Measurements from ENCODE around the gene FAM171A2. TPM values are rescaled to one million over a fixed set of nuclear protein-coding genes. Genes with fewer than 3 reads are reported as not detected.

The FAM171A2 gene
- total and polyA plus RNA-seq, 7 experiments from 2014 or later = 0.11 to 0.78 (median 0.37) TPM

- Mint-ChIP-seq H3K27me3 (peaks cover 0 to 10% (median 0%) of the 10 kb centered on the region in 5 donors), H3K27ac (peak overlapping the region in 4 of 9 donors; percentile 7 to 43 (median 32)), H3K4me3 (peak overlapping the region; percentile 26 to 82 (median 64)), H3K4me1 (peaks cover 0 to 11% (median 4%) of the 10 kb centered on the region in 7 donors), H3K9me3 (no peaks in the 10 kb centered on the region), H3K36me3 (peaks cover 0 to 4% (median 0%) of the 10 kb centered on the region in 5 donors)
- Histone ChIP-seq H3K4me3 (ENCODE audit: low read length) (no peak overlapping the region), H3K27ac (ENCODE audit: low read depth, low read length) (no peak overlapping the region), H3K27me3 (ENCODE audit: control insufficient read depth in 2 of 2, insufficient read depth in 2 of 2, low read length in 2 of 2) (no peaks in the 10 kb centered on the region), H3K9me3 (ENCODE audit: control insufficient read depth in 2 of 3, low read length in 3 of 3) (no peaks in the 10 kb centered on the region), H3K4me1 (ENCODE audit: control insufficient read depth in 2 of 2, insufficient read depth in 2 of 2, low read length in 2 of 2) (no peaks in the 10 kb centered on the region), H3K36me3 (ENCODE audit: control insufficient read depth in 2 of 3, insufficient read depth in 3 of 3, low read length in 3 of 3) (peaks cover 0 to 13% (median 0%) of the 10 kb centered on the region in 3 experiments)
- CTCF ChIA-PET = interaction anchor here (0.6 to 1.7 kb wide), 5 partner anchors 10 to 409 kb away, joined by 3 to 8 read pairs (median 4); partner anchors contain the start of gene FAM171A2
- ATAC-seq (no peak), DNase-seq (no peak)
- POLR2A ChIA-PET = interaction anchor here (1.6 to 1.8 kb wide), 3 partner anchors 7 to 11 kb away, joined by 3 to 7 read pairs (median 7); partner anchors contain the start of genes FAM171A2 and GRN
- intact Hi-C loops (cut with micrococcal nuclease) = no loop called here
Observed at GRCh38 chr17:44352828-44353671, 10.6 kb downstream of the FAM171A2 start.

- ATAC-seq = no peak
- peak overlapping the region in 1 of 9 donors; percentile 28 for H3K27ac Mint-ChIP-seq
- Histone ChIP-seq H3K9me3 (ENCODE audit: control insufficient read depth in 2 of 3, low read length in 3 of 3) (no peaks in the 10 kb centered on the region), H3K4me1 (ENCODE audit: control insufficient read depth in 2 of 2, insufficient read depth in 2 of 2, low read length in 2 of 2) (no peaks in the 10 kb centered on the region), H3K27me3 (ENCODE audit: control insufficient read depth in 2 of 2, insufficient read depth in 2 of 2, low read length in 2 of 2) (no peaks in the 10 kb centered on the region), H3K27ac (ENCODE audit: low read depth, low read length) (no peak overlapping the region), H3K36me3 (ENCODE audit: control insufficient read depth in 2 of 3, insufficient read depth in 3 of 3, low read length in 3 of 3) (peaks cover 0 to 13% (median 0%) of the 10 kb centered on the region in 3 experiments), H3K4me3 (ENCODE audit: low read length) (no peak overlapping the region)
- no peaks in the 10 kb centered on the region for H3K9me3 Mint-ChIP-seq
- no peak for DNase-seq
- H3K4me1 Mint-ChIP-seq = peaks cover 0 to 11% (median 4%) of the 10 kb centered on the region in 7 donors
- intact Hi-C loops (cut with micrococcal nuclease) = no loop called here
- H3K4me3 Mint-ChIP-seq = peak overlapping the region in 6 of 10 donors; percentile 51 to 82 (median 68)
- POLR2A ChIA-PET = interaction anchor here (1.6 to 1.7 kb wide), 2 partner anchors 11 to 136 kb away, joined by 3 to 5 read pairs; partner anchors contain the start of gene FAM171A2
- CTCF ChIA-PET = interaction anchor here (0.6 to 1.7 kb wide), 3 partner anchors 11 to 21 kb away, joined by 3 to 4 read pairs (median 3); partner anchors contain the start of gene FAM171A2
- peaks cover 0 to 10% (median 0%) of the 10 kb centered on the region in 5 donors for H3K27me3 Mint-ChIP-seq
- H3K36me3 Mint-ChIP-seq = peaks cover 0 to 4% (median 0%) of the 10 kb centered on the region in 5 donors
Observed at GRCh38 chr17:44351961-44352827, 11.5 kb downstream of the FAM171A2 start.

GRCh38 chr17:44351464-44351863, 12.2 kb downstream of the FAM171A2 start:
- ChIA-PET CTCF (interaction anchor here (1.1 to 1.6 kb wide), 3 partner anchors 10 to 140 kb away, joined by 3 to 4 read pairs (median 3); no protein-coding TSS in a partner anchor), POLR2A (interaction anchor here (0.5 to 1.7 kb wide), 4 partner anchors 82 to 166 kb away, joined by 3 to 6 read pairs (median 4); no protein-coding TSS in a partner anchor)
- H3K27ac Mint-ChIP-seq = no peak overlapping the region
- peaks cover 0 to 11% (median 5%) of the 10 kb centered on the region in 7 donors for H3K4me1 Mint-ChIP-seq
- peaks cover 0 to 4% (median 0%) of the 10 kb centered on the region in 5 donors for H3K36me3 Mint-ChIP-seq
- peaks cover 0 to 13% (median 0%) of the 10 kb centered on the region in 3 experiments for H3K36me3 ChIP-seq (ENCODE audit: control insufficient read depth in 2 of 3, insufficient read depth in 3 of 3, low read length in 3 of 3)
- no peaks in the 10 kb centered on the region for H3K9me3 Mint-ChIP-seq
- H3K4me3 Mint-ChIP-seq = no peak overlapping the region
- ATAC-seq = no peak
- no peak overlapping the region for H3K4me3 ChIP-seq (ENCODE audit: low read length)
- H3K27ac ChIP-seq (ENCODE audit: low read depth, low read length) = no peak overlapping the region
- intact Hi-C loops (cut with micrococcal nuclease) = no loop called here
- no peaks in the 10 kb centered on the region for H3K9me3 ChIP-seq (ENCODE audit: control insufficient read depth in 2 of 3, low read length in 3 of 3)
- peaks cover 0 to 10% (median 0%) of the 10 kb centered on the region in 5 donors for H3K27me3 Mint-ChIP-seq
- no peaks in the 10 kb centered on the region for H3K4me1 ChIP-seq (ENCODE audit: control insufficient read depth in 2 of 2, insufficient read depth in 2 of 2, low read length in 2 of 2)
- no peak for DNase-seq
- H3K27me3 ChIP-seq (ENCODE audit: control insufficient read depth in 2 of 2, insufficient read depth in 2 of 2, low read length in 2 of 2) = no peaks in the 10 kb centered on the region

GRCh38 chr17:44350733-44351226, 12.9 kb downstream of the FAM171A2 start:
- H3K36me3 ChIP-seq (ENCODE audit: control insufficient read depth in 2 of 3, insufficient read depth in 3 of 3, low read length in 3 of 3) = peaks cover 0 to 13% (median 0%) of the 10 kb centered on the region in 3 experiments
- peaks cover 4 to 6% of the 10 kb centered on the region in 2 donors for H3K4me1 ChIP-seq (ENCODE audit: control insufficient read depth in 2 of 2, insufficient read depth in 2 of 2, low read length in 2 of 2)
- no peak overlapping the region for H3K4me3 ChIP-seq (ENCODE audit: low read length)
- Mint-ChIP-seq H3K27ac (no peak overlapping the region), H3K4me1 (peaks cover 5 to 18% (median 12%) of the 10 kb centered on the region in 7 donors), H3K36me3 (peaks cover 0 to 4% (median 0%) of the 10 kb centered on the region in 5 donors), H3K4me3 (peak overlapping the region in 1 of 10 donors; percentile 17), H3K9me3 (no peaks in the 10 kb centered on the region), H3K27me3 (peaks cover 0 to 10% (median 0%) of the 10 kb centered on the region in 5 donors)
- CTCF ChIA-PET = interaction anchor here (0.6 to 1.6 kb wide), 8 partner anchors 9 to 181 kb away, joined by 3 to 4 read pairs (median 3); partner anchors contain the start of gene TMUB2
- peak; percentile 49 to 76 (median 70) for DNase-seq
- H3K27ac ChIP-seq (ENCODE audit: low read depth, low read length) = no peak overlapping the region
- peak; percentile 72 for ATAC-seq
- intact Hi-C loops (cut with micrococcal nuclease) = loop anchor here (1.0 kb wide), 2 partner anchors 140 to 406 kb away; no protein-coding TSS in a partner anchor
- POLR2A ChIA-PET = interaction anchor here (1.7 kb wide), 2 partner anchors 134 to 141 kb away, joined by 5 to 6 read pairs; no protein-coding TSS in a partner anchor
- H3K9me3 ChIP-seq (ENCODE audit: control insufficient read depth in 2 of 3, low read length in 3 of 3) = no peaks in the 10 kb centered on the region
- no peaks in the 10 kb centered on the region for H3K27me3 ChIP-seq (ENCODE audit: control insufficient read depth in 2 of 2, insufficient read depth in 2 of 2, low read length in 2 of 2)

- H3K9me3 ChIP-seq (ENCODE audit: control insufficient read depth in 2 of 3, low read length in 3 of 3) = no peaks in the 10 kb centered on the region
- H3K36me3 Mint-ChIP-seq = peaks cover 0 to 4% (median 0%) of the 10 kb centered on the region in 5 donors
- H3K27ac Mint-ChIP-seq = no peak overlapping the region
- peaks cover 0 to 13% (median 0%) of the 10 kb centered on the region in 3 experiments for H3K36me3 ChIP-seq (ENCODE audit: control insufficient read depth in 2 of 3, insufficient read depth in 3 of 3, low read length in 3 of 3)
- H3K4me1 ChIP-seq (ENCODE audit: control insufficient read depth in 2 of 2, insufficient read depth in 2 of 2, low read length in 2 of 2) = peaks cover 6% of the 10 kb centered on the region in 2 donors
- H3K4me1 Mint-ChIP-seq = peaks cover 8 to 22% (median 21%) of the 10 kb centered on the region in 7 donors
- ChIA-PET POLR2A (interaction anchor here (1.5 to 1.7 kb wide), 2 partner anchors 23 to 140 kb away, joined by 3 to 6 read pairs; no protein-coding TSS in a partner anchor), CTCF (interaction anchor here (1.2 to 1.6 kb wide), 3 partner anchors 8 to 148 kb away, joined by 3 to 4 read pairs (median 3); no protein-coding TSS in a partner anchor)
- H3K27ac ChIP-seq (ENCODE audit: low read depth, low read length) = no peak overlapping the region
- H3K27me3 Mint-ChIP-seq = peaks cover 0 to 4% (median 0%) of the 10 kb centered on the region in 5 donors
- no peak for DNase-seq
- H3K4me3 Mint-ChIP-seq = no peak overlapping the region
- no peak for ATAC-seq
- no peaks in the 10 kb centered on the region for H3K27me3 ChIP-seq (ENCODE audit: control insufficient read depth in 2 of 2, insufficient read depth in 2 of 2, low read length in 2 of 2)
- no peaks in the 10 kb centered on the region for H3K9me3 Mint-ChIP-seq
- H3K4me3 ChIP-seq (ENCODE audit: low read length) = no peak overlapping the region
- intact Hi-C loops (cut with micrococcal nuclease) = loop anchor here (1.0 to 5.0 kb wide), 4 partner anchors 139 to 405 kb away; partner anchors contain the start of genes G6PC3 (in 1 of the 2) and HDAC5 (in 1 of the 2)
Observed at GRCh38 chr17:44349553-44350070, 14.0 kb downstream of the FAM171A2 start.
